Stimulated activated CD4-positive, alpha-beta T cell treated with anti-CD3 and anti-CD28 coated beads, Interleukin-1b, Interleukin-23, amount 100 ng/mL, for 24 hours (primary cell): ENCODE data around the gene STXBP1.
A peak's percentile ranks its signal among the peaks of the same experiment; 100 is the strongest.

Source experiments
- DNase-seq, 4 experiments: peaks; one replicate each; pipeline ENCODE4 v3.0.0-alpha.2; 2020; ENCODE audit warnings: low read depth in 4 of 4, low spot score in 1 of 4

STXBP1 gene

GRCh38 chr9:127712371-127712770 is 100.3 kb downstream of the STXBP1 start:
- no peak for DNase-seq

- DNase-seq: no peak
Observed at GRCh38 chr9:127712867-127713266, 100.8 kb downstream of the STXBP1 start.

DNA sequence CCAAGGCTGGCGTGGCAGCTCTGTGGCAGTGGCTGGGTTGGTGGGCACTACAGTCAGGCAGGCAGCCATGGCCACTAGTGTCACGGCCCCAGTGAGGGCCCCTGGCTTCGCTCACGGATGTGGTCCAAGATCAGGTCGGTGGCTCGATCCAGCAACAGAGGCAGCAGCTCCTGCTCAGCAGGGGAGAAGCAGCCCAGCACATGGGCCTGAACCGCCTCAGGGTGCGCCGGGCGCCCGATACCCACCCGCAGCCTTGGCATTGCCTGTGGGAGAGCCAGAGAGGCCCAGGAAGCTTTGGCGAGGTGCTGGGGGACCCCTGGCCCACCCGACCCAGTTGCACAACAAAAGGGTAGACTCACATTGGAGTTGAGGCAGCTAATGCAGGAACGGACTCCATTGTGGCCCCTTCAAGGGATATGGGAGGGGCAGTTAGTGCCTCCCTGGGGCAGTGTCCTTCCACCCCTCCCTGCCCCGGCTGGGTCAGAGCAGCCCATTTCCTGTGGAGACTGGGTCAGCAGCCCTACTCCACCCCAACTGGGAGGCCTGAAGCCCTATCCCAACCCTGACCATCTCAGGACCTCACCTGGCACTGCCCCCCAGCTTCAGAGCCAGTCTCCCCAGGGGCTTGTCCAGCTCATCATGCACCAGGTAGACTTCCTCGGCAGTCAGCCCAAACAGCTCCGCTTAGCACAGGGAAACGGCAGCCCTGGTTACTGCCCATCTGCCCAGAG is 102.1 kb downstream of the STXBP1 start:
- DNase-seq: no peak

GRCh38 chr9:127714951-127715469 is 102.9 kb downstream of the STXBP1 start:
- no peak for DNase-seq

DNA sequence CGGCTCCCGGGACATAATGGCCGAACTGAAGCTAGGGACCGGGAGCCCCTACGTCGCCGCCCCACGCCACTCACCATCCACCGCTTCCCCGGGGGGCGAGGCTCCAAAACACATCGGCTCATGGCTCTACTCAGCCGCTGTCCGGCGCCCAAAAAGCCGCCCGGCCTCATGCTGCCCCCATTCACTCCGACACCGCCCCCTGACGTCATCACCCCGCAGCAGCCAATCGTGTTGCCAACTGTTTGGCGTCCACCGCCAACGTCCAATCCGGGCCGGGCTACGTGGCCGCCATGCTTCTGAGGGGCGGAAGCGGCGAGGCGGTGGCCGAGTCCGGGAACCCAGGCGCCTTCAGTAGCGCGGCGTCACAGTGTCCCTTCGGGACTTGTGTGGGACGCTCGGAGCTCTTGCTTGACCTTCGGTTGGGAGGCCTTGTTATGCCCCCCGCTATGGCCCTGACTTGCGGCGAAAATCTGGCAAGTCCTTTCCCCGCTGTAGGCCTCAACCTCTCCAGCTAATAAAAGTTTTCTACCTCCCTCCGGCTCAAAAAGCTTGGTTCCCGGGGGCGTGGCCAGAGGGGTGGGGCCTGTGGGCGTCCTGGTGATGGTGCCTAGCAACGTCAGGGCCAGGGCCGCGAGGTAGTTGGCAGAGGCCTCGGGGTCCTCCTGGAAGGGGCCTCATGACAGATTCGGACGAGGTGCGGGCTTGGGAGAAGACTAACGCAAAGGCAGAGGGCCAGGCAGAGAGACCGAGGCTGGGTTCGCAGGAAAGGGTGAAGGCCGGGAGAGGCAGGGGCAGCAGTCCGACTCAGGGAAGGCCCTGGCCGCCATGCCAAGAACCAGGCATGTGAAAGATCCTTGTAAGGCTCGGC is 103.6 kb downstream of the STXBP1 start, which contains the start of the genes PTRH1 and TTC16:
Gene PTRH1 (minus strand): TSS at position 194 of the 868 bp plus-strand sequence. CDS start 24 bp downstream, at position 170.
Gene TTC16 (plus strand): TSS at position 610 of the 868 bp plus-strand sequence. CDS start 67 bp downstream, at position 677.
- peak; percentile 91 to 98 (median 96) for DNase-seq

DNA sequence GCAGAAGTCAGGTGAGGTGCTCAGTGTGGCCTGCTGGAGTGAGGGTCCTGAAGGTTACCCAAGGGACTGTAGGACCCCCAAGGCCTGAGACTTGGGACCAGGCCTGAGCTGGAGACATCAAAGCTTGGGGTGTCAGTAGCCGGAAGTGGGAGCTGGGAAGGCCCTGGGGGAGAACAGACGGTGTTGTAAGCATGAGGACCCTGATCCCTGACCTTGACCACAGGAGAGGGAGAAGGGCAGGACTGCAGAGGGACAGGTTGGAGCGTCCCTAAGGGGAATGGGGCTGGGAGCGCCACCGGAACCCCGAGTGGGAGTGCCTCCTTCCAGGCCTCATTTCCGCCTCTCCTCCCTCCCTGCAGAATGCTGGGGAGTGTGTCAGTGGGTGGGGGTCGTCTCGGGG is 104.3 kb downstream of the STXBP1 start:
- no peak for DNase-seq

GRCh38 chr9:127717766-127718165 is 105.7 kb downstream of the STXBP1 start:
- no peak for DNase-seq

GRCh38 chr9:127720031-127720864 is 108.2 kb downstream of the STXBP1 start:
- no peak for DNase-seq

GRCh38 chr9:127720865-127721227 is 108.8 kb downstream of the STXBP1 start:
- DNase-seq: no peak

DNA sequence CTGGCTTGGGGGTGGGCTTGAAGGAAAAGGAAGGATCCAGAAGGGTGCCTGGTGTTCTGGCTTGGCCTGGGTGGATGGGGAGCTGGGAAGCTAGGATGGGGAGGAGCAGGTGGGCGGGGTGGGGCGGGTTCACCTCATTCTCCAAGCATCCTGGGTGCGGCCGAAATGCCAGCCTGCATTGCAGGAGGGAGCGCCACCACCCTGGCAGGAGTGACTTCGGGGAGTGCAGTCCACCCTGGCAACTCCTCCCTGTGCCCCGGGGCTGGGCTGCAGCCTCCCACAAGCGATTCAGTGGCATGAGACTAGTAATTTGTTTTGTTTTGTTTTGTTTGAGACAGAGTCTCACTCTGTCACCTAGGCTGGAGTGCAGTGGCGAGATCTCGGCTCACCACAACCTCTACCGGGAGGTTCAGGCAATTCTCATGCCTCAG is 109.3 kb downstream of the STXBP1 start:
- no peak for DNase-seq

DNA sequence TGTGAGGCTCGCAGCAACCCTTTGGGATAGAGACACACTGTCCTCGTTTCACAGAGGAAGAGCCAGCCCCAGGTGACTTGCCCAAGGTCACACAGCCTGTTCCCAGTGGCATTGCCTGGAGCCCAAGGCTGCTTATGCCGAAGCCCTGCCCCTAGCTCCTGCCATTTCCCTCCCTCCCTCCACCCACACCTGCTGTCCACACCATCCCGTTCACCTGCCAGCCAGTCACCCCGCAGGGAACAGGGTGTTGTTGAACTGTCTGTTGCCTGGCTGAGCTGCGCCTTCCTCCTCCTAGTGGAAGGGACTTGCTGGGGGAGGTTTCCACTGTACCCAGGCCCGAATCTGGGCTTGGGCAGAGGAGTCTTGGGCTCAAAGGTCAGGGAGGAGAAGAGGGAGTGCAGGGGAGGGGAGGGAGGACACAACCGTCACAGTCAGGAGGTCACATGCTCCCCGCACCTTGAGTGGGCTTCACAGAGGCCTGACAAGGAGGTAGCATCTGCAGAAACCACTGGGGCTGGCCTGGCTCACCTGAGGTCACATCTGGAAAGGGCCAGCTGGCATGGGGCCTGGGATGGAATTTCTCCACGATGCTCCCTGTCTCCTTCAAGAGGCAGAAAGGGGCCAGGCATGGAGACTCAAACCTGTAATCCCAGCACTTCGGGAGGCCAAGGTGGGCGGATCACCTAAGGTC is 110.1 kb downstream of the STXBP1 start:
- DNase-seq: no peak

DNA sequence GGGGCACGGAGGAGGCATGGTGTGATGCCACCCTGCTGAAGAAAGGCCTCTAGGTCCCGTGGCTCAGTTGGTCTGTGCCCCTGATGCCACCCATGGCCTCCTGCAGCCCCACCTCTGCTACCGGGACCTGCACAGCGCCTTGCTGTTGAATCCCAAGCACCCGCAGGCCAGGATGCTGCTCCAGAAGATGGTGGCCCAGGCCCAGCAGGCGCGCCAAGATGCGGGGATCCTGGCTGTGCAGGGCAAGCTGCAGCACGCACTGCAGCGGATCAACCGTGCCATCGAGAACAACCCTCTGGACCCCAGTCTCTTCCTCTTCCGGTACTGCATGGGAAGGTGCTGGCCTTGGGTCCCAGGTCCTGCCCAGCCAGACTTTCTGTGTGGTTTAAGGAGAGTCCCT is 110.9 kb downstream of the STXBP1 start:
- DNase-seq: no peak

GRCh38 chr9:127723444-127723843 is 111.4 kb downstream of the STXBP1 start:
- DNase-seq: no peak

DNA sequence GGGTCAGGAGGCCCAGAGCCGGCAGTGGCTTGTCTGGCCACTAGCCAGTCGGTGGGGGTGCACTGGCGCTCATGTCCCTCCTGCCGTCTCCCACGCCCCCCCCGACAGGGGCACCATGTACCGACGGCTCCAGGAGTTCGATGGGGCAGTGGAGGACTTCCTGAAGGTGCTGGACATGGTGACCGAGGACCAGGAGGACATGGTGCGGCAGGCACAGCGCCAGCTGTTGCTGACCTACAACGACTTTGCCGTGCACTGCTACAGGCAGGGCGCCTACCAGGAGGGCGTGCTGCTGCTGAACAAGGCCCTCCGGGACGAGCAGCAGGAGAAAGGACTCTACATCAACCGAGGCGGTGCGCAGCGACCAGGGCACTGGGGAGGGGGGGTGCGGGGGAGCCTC is 111.9 kb downstream of the STXBP1 start:
- no peak for DNase-seq

DNA sequence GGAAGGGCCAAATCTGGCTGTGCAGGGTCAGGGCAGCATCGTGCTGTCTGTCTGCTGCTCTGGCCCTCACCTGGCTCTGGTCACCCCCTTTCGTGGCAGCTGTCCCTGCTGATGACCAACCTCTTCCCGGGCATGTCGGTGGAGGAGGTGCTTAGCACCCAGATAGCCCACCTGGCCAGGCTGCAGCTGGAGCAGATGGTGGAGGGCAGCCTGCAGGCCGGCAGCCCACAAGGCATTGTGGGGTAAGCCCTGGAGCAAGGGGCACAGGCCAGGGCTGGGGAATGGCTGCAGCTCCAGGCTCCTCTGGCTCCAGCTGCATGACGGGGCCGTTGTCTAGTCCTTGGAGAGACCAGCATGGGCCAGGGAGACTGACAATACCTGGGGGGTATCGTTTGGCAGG is 114.8 kb downstream of the STXBP1 start:
- no peak for DNase-seq

DNA sequence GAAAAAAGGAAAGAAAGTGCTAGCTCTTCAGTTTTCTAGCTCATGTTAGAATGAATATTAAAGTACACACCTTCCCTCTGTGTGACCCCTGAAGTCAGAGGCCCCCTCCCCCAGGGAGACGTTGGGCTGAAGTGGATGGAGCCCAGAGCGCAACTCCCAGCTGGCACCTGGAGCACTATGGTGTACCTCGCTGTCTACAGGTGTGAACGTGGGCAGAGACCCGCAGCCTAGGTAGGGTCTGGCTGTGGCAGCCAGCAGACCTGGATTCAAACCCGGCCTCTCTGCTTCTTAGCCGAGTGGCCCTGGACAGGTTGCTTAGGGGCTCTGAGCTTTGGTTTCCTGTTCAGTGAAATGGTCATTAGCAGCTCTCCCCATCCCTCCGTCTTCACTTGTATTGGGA is 116.7 kb downstream of the STXBP1 start:
- DNase-seq: no peak

DNA sequence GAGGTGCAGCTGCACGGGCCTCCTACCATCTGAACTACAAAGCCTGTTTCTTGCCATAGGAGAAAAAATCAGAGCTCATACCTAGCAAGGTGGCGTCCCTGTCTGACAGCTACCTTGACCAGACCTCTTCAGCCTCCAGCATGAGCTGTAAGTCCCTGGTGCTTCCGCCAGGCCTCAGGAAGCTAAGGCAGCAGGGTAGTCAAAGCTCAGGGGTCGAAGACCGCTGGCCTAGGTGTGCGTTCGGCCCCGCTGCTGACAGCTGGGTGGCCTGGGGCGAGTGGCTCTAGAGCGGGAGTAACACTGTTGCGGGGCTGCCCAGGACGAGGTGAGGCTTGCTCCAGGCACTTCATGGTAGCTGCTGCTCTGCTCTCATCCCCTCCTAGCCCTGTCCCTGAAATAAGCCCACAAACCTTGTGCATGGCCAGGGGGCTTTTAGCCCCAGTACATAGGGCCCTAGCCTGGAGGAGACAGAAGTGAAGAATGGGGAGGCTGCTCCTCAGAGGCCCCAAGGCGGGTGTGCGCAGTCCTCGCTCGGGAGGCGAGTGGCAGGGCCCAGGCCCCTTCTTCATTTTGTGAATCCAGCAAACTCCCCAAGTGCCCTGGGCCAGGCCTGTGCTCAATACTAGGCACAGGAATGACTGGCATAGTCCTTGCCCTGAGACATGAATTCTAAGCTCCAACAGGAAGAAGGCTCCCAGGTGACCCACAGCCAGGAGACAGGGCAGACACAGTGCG is 117.6 kb downstream of the STXBP1 start:
- no peak for DNase-seq

DNA sequence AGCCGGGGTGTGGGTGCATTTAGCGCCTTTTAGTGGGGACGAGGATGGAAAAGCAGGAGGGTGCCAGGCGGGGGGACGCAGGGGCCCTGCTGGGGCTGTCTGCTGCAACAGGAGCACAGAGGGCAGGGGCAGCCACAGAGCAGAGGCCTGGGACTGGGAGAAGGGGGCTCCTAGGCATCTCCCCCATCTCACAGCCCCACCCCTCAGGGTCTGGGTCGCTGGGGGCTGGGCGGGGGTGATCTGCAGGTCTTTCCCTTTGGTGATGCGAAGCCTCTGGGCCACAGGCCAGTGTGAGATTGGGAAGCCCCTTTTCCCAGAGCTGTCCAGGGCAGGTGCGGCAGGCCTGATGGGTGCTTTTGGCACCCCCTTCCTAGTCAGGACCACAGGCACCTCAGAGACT is 118.2 kb downstream of the STXBP1 start:
- DNase-seq: no peak

DNA sequence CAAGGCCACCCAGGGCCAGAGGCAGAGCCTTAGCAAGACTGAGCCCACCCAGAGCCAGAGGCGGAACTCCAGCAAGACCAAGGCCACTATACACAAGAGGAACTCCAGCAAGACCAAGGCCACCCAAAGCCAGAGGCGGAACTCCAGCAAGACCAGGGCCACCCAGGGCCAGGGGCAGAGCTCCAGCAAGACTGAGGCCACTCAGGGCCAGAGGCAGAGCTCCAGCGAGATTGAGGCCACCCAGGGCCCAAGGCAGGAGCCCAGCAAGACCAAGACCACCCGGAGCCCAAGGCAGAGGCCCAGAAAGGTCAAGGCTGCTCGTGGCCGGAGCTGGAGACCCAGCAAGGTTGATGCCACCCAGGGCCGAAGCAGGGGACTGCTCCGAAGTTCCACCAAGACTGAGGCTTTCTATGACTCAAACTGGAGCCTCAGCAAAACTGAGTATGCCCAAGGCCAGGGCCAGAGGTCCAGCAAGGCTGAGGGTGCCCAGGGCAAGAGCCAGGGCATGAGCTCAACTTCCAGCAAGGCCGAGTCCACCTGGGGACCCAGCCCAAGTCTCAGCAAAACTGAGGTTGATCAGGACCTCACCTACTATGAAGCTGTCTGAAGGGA is 118.8 kb downstream of the STXBP1 start:
- no peak for DNase-seq
